HepG2 (cell line): ENCODE measurements around the gene KCNJ6. TPM values are rescaled to one million over a fixed set of nuclear protein-coding genes. Genes with fewer than 3 reads are reported as not detected.

Source experiments
- ATAC-seq: fragments of 200-7000 bp; cut with Tn5 transposase; 3 replicates; pipeline ENCODE4 v1.9.1; 2020; ENCODE audit warnings: mild to moderate bottlenecking, moderate library complexity
- BruUV-seq: library from RNA; stranded (reverse); fragments of 400-500 nt; replicated peaks from 2 replicates; lab custom pipeline; 2021; lab: Mats Ljungman, UMichigan
- CTCF ChIA-PET: fragments of 300-600 bp; formaldehyde crosslinking; extraction: SDS; loops from one replicate; lab custom pipeline; 2021; ENCODE audit warnings: low total read pairs, inconsistent platforms, low intra/inter-chr PET ratio; lab: Yijun Ruan, JAX
- POLR2A ChIA-PET: fragments of 350-600 bp; sonication (Branson Sonifier 250); formaldehyde crosslinking; loops from one replicate; lab custom pipeline; 2020; ENCODE audit warnings: antibody characterized with exemption, inconsistent platforms; lab: Yijun Ruan, JAX
- DNase-seq: peaks from one replicate; pipeline ENCODE4 v3.0.0-alpha.2; 2015; ENCODE audit warnings: low spot score
- FAIRE-seq: peaks from 3 replicates; lab custom pipeline; 2011; peaks lifted over from hg19 to GRCh38; lab: Jason Lieb, UNC
- H2AFZ ChIP-seq: one replicate; pipeline ENCODE4 v1.6.1; 2011; ENCODE audit warnings: low read length, inconsistent platforms
- H3K27ac ChIP-seq: fragments of 300-600 bp; 3 replicates; pipeline ENCODE4 v1.8.0; 2011; ENCODE audit warnings: mixed run types, mild to moderate bottlenecking, mixed read lengths, low read length, inconsistent platforms; ENCODE audit not compliant: insufficient read depth; ENCODE audit errors: extremely low read length
- H3K27me3 ChIP-seq, 2 experiments: fragments of 200-600 bp in 1 of 2; 2 replicates in 1 of 2; 3 replicates in 1 of 2; pipeline versions ENCODE4 v1.6.0 to v1.8.0; 2011; ENCODE audit warnings: low read length in 2 of 2, mild to moderate bottlenecking in 2 of 2, moderate library complexity in 2 of 2, inconsistent platforms in 1 of 2; ENCODE audit not compliant: insufficient read depth in 2 of 2, control insufficient read depth in 1 of 2
- H3K36me3 ChIP-seq, 2 experiments: fragments of 200-600 bp in 1 of 2; replicated peaks in 1 of 2; 2 replicates in 1 of 2; 3 replicates in 1 of 2; pipeline versions ENCODE4 v1.5.1 to v1.8.0; 2011; ENCODE audit warnings: low read length in 2 of 2, inconsistent platforms in 1 of 2; ENCODE audit not compliant: insufficient read depth in 2 of 2, control insufficient read depth in 1 of 2
- H3K4me1 ChIP-seq: 2 replicates; pipeline ENCODE4 v1.5.1; 2012; ENCODE audit warnings: low read length, inconsistent platforms; ENCODE audit not compliant: insufficient read depth
- H3K4me2 ChIP-seq: 2 replicates; pipeline ENCODE4 v1.6.0; 2011; ENCODE audit warnings: low read depth, low read length, inconsistent platforms
- H3K4me3 ChIP-seq, 3 experiments: fragments of 200-600 bp in 1 of 3; sonication (generic), shearing (Covaris generic) in 1 of 3; replicated peaks in 1 of 3; 2 replicates each; pipeline ENCODE4 v1.5.1; 2011 to 2016; ENCODE audit warnings: low read length in 3 of 3, inconsistent platforms in 2 of 3, low read depth in 2 of 3, mild to moderate bottlenecking in 2 of 3, control low read depth in 1 of 3, mixed read lengths in 1 of 3; ENCODE audit not compliant: insufficient read depth in 1 of 3
- H3K79me2 ChIP-seq: one replicate; pipeline ENCODE4 v1.6.1; 2011; ENCODE audit warnings: low read length, inconsistent platforms; ENCODE audit not compliant: insufficient read depth
- H3K9ac ChIP-seq: 2 replicates; pipeline ENCODE4 v1.6.0; 2011; ENCODE audit warnings: mild to moderate bottlenecking, low read depth, low read length, inconsistent platforms; ENCODE audit not compliant: insufficient read depth
- H3K9me3 ChIP-seq: 2 replicates; pipeline ENCODE4 v1.5.1; 2012; ENCODE audit warnings: mild to moderate bottlenecking, low read length
- H4K20me1 ChIP-seq: 2 replicates; pipeline ENCODE4 v1.6.0; 2011; ENCODE audit warnings: inconsistent platforms, mild to moderate bottlenecking, low read length, moderate library complexity; ENCODE audit not compliant: insufficient read depth
- ATF7 ChIP-seq, 2 experiments: fragments of 450-650 bp in 1 of 2; sonication (generic) in 1 of 2; formaldehyde crosslinking in 1 of 2; IDR thresholded peaks; 2 replicates each; pipeline versions ENCODE4 v1.4.0 to v1.6.1; 2016 to 2020; ENCODE audit warnings: antibody characterized with exemption in 1 of 2, mild to moderate bottlenecking in 1 of 2, missing genetic modification reagents in 1 of 2
- JARID2 ChIP-seq: sonication (generic); formaldehyde crosslinking; IDR thresholded peaks from 2 replicates; pipeline ENCODE4 v1.8.1; 2023; ENCODE audit warnings: missing genetic modification reagents, inconsistent platforms; ENCODE audit not compliant: insufficient replicate concordance
- KDM5A ChIP-seq: fragments of 200-600 bp; sonication (generic); IDR thresholded peaks from 2 replicates; pipeline ENCODE4 v1.7.0; 2018; ENCODE audit warnings: antibody characterized with exemption, mild to moderate bottlenecking, low read length, borderline replicate concordance
- KIAA2018 ChIP-seq: sonication (generic); formaldehyde crosslinking; IDR thresholded peaks from 2 replicates; pipeline ENCODE4 v1.5.0; 2020; ENCODE audit warnings: mild to moderate bottlenecking, missing genetic modification reagents, borderline replicate concordance
- NRL ChIP-seq: sonication (generic); formaldehyde crosslinking; IDR thresholded peaks from 2 replicates; pipeline ENCODE4 v1.5.0; 2020; ENCODE audit warnings: missing genetic modification reagents, mild to moderate bottlenecking, moderate library complexity, borderline replicate concordance
- WGBS: methylation state at CpG from one replicate; pipeline ENCODE4 v1.1.6; 2017; ENCODE audit warnings: low lambda C conversion rate; 5-methylcytosine and 5-hydroxymethylcytosine counted together
- in situ Hi-C: cut with HindIII; loops from 2 replicates; pipeline ENCODE4 v1.10.0; 2017; ENCODE audit warnings: low pct_unique_long_range_greater_than_20kb; ENCODE audit not compliant: extremely low pct_ligation_motif_present
- intact Hi-C: fragments of 100-400 bp; cut with micrococcal nuclease; formaldehyde crosslinking; loops from one replicate; pipeline ENCODE4 v1.10.0; 2022; ENCODE audit not compliant: unreplicated experiment
- polyA plus RNA-seq, 8 experiments: library from polyadenylated mRNA; depleted of rRNA in 3 of 8; stranded (reverse) in 7 of 8; unstranded in 1 of 8; fragments of >200 nt; fragmentation: Illumina TruSeq in 4 of 8; extraction: Trizol in 4 of 8; gene quantifications; 2 replicates each; pipeline versions ENCODE4 v1.2.1 to v1.2.3, GENCODE V29; 2011 to 2016; ENCODE audit warnings: low read depth in 4 of 8, missing spikeins in 1 of 8, mixed read lengths in 1 of 8; ENCODE audit not compliant: insufficient read depth in 1 of 8
- total RNA-seq, 5 experiments: library from RNA; depleted of rRNA; stranded (reverse); fragments of >200 nt; fragmentation: Illumina TruSeq; extraction: Trizol; gene quantifications; 2 replicates each; pipeline ENCODE4 v1.2.3, GENCODE V29; 2016; ENCODE audit warnings: low read depth in 1 of 5

KCNJ6 gene
- total and polyA plus RNA-seq, 2 of the 13 experiments (the other 11 are each of a cell fraction or from before 2014, with no cell fraction given) = not detected

DNA sequence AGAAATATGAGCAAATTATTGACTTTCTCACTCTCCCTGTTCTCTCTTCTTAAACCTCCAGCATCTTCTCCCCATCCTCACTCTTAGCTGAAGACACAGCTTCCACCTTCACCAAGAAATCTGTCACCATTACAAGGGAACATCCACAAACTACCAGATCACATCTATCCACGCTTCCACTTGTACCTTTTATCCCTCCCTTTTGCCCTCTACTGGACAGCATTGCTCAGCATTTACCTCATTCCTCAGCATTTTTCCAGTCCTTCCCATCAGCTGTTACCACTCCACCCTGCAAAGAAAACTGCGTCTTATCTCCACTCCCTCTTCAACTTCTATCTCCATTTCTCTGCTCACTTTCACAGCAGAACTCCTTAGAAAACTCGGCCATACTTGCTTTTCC is 42.6 kb downstream of the KCNJ6 start:
- no TSS peak for BruUV-seq
- CTCF ChIA-PET = no interaction called here
- Histone ChIP-seq H3K4me3 (no peak overlapping the region), H3K9ac (no peak overlapping the region), H3K36me3 (no peaks in the 10 kb centered on the region), H3K4me2 (no peak overlapping the region), H3K9me3 (no peaks in the 10 kb centered on the region), H4K20me1 (no peaks in the 10 kb centered on the region), H3K79me2 (no peaks in the 10 kb centered on the region), H3K4me1 (no peaks in the 10 kb centered on the region), H3K27ac (no peak overlapping the region), H3K27me3 (peaks cover 0 to 4% of the 10 kb centered on the region in 2 experiments; a peak in 2 of 5 replicates), H2AFZ (no peak overlapping the region)
- FAIRE-seq (no peak), ATAC-seq (peak; percentile 33; the same call in 1 of the 3 replicates), DNase-seq (no peak)
- TF ChIP-seq NRL = no peak
- intact Hi-C loops = no loop called here
- POLR2A ChIA-PET = no interaction called here
- in situ Hi-C loops = no loop called here
- WGBS = 3% methylated on average over 3 of the region's 3 CpGs

DNA sequence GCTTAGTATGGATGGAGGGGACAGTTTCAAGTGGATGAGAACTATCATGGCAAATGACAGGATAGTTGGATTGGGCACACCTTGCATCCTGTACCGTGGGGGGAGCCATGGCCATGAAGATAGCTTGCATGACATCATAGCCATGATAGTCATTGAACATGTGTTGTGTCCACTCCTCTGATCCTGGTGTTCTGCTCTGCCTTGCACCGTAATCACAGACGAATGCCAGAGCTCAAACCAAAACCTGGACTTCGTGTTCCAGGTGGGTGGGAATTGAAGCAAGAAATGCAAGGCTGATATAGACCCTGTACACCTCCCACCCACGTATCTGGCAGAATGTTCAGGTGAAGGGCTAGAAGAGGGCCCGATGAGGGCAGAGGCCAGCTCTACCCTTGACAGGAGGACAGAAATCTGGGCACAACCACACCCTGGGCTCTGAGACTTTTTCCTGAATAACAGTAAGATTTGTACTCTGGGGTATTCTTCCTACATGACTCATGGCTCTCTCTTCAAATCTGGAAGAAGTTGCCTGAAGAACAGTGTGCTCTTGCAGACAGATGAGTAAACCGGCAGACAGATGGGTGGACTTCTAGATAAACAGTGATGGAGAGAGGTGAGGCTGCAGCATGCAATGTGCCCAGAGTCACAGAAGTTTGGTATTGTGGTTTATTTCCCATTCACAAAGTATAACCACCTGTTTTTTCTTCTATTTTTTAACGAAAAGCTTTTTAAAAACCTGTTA is 45.0 kb downstream of the KCNJ6 start:
- no peak overlapping the region for H3K9ac ChIP-seq
- CTCF ChIA-PET = no interaction called here
- in situ Hi-C loops = no loop called here
- H3K27ac ChIP-seq = no peak overlapping the region
- TF ChIP-seq KIAA2018 (CRISPR knock-in tag) (no peak), KDM5A (no peak), JARID2 (CRISPR knock-in tag) (no peak), ATF7 (IDR thresholded peaks at IDR 0.05) (peak; percentile 41; the same call in 1 of the 2 replicates), ATF7 (CRISPR knock-in tag; IDR thresholded peaks at IDR 0.05) (no peak)
- no peaks in the 10 kb centered on the region for H3K36me3 ChIP-seq
- H4K20me1 ChIP-seq = no peaks in the 10 kb centered on the region
- peaks cover 1 to 4% of the 10 kb centered on the region in 2 experiments; a peak in 2 of 5 replicates for H3K27me3 ChIP-seq
- DNase-seq = no peak
- H3K4me3 ChIP-seq = no peak overlapping the region
- no peak for ATAC-seq
- no peaks in the 10 kb centered on the region for H3K9me3 ChIP-seq
- no peak overlapping the region for H3K4me2 ChIP-seq
- POLR2A ChIA-PET = no interaction called here
- H3K4me1 ChIP-seq = no peaks in the 10 kb centered on the region
- intact Hi-C loops = no loop called here
- no TSS peak for BruUV-seq
- no peak overlapping the region for H2AFZ ChIP-seq
- FAIRE-seq = no peak
- no peaks in the 10 kb centered on the region for H3K79me2 ChIP-seq
- WGBS = under 1% methylated on average over 8 of the region's 8 CpGs
